GM21447 (cell line): ENCODE results near the gene C16orf95.

Source experiments
- ATAC-seq: cut with Tn5 transposase; IDR thresholded peaks from one replicate; pipeline ENCODE4 v1.9.1; 2021; ENCODE audit not compliant: unreplicated experiment

The C16orf95 gene

DNA sequence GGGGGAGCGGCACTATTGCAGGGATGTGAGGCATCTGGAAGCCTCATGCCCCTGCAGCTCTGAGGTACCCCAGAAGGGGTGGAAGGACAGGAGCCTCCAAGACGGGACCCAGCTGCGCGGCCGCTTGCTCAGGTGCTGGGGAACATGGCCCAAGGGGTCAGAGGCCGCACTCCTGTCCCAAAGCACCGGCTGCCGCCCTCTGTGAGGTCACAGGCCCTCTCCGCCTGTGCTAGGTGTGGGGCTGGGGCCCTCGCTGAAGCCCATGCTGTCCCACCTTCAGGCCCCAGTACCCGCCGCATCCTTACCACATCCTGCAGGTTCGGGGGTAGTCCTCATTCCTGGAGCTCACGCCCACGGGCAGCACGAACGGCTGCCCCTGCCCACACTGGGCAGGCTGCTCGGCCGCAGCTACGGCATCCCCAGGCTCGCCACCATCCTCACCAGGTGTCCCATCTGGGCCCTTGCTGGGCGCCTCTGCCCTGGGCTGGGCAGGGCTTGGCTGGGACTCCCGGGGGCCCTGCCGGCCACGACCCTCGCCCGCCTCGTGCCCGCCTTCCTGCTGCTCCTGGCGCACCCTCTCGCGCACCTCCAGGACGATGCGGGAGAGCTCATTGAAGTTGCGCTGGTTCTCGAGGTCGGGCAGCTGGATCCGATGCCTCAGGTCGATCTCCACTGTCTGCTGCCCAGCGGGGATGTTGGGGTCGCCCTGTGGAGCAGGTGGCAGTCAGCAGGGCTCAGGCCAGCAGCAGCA, 16.6 kb upstream of the C16orf95 start:
- no peak for ATAC-seq

- no peak for ATAC-seq
Observed at GRCh38 chr16:87333101-87333500, 15.9 kb upstream of the C16orf95 start.

- ATAC-seq, result no peak
Observed at GRCh38 chr16:87332150-87332549, 15.0 kb upstream of the C16orf95 start.

DNA sequence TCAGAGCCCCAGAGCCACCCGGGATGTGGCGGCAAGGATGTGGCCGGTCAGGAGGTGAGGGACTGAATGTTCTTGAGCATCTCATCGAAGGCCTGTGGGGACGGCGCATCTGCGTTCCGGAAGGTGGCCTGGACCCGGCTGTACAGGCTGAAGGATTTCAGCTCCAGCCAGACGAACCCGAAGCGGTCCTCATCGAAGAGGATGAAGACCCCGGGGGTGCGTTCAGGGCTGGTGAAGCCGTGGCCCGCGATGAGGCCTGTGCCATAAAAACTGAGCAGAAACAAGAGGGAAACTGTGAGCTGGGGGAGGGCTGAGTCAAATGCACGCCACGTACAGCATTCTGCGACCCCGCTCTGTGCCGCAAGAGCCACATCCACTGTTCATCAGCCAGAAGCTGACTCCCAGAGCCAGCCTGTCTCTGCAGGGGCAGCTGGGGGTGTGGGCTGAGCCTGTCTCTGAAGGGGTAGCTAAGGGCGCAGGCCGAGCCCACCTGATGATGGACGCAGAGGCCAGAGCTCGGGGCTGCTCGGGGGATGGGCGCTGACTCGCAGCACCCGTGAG, 14.1 kb upstream of the C16orf95 start:
- no peak for ATAC-seq

DNA sequence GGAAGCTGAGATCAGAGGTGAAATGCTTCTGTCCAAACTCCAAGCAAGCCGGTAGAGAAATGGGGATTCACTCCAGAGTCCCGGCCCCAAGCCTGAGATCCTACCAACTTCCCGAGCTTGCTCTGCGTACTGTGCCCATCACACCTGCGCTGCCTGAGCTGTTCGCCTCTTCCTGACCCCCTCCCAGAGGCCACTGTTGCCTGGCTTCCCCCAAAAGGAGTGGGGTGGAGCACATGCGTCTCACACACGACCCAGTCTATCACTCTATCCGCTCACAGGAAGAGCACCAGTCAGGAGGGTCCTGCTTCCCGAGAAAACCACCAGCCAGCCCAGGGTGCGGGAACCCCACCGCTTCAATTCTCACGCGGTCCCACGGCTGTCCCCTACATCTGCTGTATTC, 13.5 kb upstream of the C16orf95 start:
- ATAC-seq, result no peak

- no peak for ATAC-seq
Observed at GRCh38 chr16:87330257-87330624, 13.0 kb upstream of the C16orf95 start.

- no peak for ATAC-seq
Observed at GRCh38 chr16:87329436-87330256, 12.5 kb upstream of the C16orf95 start.

DNA sequence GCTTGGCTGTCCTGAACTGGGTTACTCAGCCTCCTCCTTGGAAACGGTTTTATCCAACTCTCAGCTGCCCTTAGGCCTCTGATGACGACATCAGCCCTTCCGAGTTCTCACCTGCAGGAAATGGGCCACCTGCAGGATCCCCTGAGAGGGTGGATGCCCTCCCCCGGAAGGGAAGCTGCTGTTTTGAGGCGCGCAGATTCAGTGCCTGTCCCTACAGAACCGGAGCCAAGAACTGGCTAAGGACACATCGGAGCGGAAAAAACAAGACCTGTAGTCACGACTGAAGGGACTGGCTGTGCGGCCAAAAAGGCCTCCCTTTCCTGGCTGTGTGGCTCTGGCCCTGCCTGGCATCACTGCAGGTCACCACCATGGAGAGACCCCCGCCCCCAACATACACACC, 11.7 kb upstream of the C16orf95 start:
- ATAC-seq, result no peak

GRCh38 chr16:87327798-87328495, 10.8 kb upstream of the C16orf95 start:
- ATAC-seq, result no peak

- ATAC-seq, result no peak
Observed at GRCh38 chr16:87326151-87326571, 9.0 kb upstream of the C16orf95 start.

DNA sequence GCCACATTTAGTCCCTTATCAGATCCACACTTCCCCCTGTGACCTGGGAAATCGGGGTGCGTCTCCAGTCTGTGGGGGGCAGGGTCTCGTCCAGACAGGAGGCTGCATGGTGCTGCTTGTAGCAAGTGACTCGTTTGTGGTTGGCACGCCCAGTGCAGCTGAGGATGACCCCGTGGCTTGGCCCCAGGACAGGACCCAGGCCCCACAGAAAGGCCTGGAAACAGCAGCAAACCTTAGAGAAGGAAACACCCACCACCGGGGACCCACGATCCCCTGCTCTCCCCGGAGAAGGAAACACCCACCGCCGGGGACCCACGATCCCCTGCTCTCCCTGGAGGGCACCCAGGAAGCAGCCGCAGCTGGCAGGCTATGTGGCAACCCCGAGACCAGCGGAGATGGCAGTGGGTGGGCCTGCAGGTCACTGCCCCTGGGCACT, 8.2 kb upstream of the C16orf95 start:
- no peak for ATAC-seq

DNA sequence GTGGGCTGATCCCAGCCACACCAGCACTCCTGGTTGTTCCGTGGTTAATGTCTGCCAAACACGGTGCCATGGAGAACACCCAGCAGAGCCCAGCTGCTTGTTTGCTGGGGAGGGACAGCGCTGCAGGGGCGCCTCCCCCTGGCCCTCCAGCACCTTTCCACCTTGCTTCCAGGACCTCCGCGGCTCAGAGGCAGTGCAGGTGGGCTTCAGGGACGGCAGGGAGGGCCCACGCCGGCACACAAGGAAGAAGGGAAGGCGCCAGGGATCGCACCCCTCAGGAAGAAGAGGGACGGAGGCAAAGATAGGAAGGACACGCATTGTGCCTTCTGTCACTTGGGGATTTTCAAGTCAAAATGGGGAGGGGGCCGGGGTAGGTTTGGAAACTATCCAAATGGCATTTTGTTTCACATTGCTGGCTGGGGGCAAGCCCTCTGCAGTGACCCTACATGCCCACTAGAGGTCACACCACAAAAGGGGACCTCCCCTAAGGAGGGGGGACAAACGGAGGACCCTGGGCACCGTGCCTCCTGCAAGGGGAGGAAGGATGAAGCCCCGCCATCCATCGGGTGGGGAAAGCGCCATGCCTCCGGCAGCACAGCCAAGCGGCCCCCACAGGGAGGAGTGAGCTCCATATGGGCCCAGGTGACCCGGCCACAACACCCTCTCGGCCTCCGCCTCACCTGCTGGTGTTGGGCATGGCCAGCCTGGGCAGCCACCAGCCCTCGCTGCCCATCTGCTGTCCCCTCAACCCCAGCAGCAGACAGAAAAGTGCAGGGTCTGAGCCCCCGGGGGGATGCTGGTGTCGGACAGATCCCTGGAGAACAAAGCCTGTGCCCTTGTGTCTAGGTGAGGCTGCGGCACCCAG, 7.5 kb upstream of the C16orf95 start:
- no peak for ATAC-seq

GRCh38 chr16:87323727-87324410, 6.7 kb upstream of the C16orf95 start:
- no peak for ATAC-seq

DNA sequence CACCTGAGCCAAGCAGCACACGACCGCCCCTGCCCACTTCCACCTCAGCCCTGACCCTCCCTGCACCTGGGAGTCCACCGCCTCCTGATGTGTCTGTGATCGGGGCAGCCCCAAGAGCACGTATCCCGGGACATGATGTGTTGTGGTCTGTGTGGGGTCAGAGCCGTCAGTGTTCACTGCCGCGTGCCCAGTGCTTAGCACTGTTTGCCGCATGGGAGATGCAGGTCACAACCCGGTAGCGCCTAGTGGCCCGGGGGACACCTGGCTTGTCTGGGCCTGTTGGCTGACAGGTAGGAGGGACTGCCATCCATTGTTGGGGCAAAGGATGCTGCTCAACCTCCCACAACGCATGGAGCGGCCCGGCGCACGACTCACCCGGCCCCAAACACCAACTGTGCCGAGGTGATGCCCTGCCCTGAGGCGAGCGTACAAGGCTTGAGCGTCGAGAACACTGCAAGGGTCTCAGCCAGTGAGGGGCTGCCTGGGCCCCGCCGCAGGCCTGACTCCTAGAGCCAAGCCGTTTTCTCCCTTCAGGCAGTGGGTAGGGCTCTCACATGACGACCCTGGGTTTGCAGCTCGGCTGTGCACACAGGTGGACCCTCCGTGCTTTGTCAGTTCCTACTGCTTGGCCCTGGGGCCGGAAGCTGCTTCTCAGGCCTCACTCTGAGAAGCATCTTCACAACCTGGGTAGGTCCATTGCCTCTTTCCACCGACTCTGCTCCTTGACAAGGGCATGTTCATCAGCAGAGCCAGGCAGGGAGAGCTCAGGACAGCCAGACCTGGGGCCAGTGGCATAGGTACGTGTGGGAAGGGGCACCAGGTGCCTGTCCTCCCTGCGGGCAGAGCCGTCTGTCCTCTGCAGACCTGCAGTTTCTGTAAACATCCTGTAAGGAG, 5.9 kb upstream of the C16orf95 start:
- ATAC-seq, result no peak

- ATAC-seq, result no peak
Observed at GRCh38 chr16:87322360-87322759, 5.2 kb upstream of the C16orf95 start.

DNA sequence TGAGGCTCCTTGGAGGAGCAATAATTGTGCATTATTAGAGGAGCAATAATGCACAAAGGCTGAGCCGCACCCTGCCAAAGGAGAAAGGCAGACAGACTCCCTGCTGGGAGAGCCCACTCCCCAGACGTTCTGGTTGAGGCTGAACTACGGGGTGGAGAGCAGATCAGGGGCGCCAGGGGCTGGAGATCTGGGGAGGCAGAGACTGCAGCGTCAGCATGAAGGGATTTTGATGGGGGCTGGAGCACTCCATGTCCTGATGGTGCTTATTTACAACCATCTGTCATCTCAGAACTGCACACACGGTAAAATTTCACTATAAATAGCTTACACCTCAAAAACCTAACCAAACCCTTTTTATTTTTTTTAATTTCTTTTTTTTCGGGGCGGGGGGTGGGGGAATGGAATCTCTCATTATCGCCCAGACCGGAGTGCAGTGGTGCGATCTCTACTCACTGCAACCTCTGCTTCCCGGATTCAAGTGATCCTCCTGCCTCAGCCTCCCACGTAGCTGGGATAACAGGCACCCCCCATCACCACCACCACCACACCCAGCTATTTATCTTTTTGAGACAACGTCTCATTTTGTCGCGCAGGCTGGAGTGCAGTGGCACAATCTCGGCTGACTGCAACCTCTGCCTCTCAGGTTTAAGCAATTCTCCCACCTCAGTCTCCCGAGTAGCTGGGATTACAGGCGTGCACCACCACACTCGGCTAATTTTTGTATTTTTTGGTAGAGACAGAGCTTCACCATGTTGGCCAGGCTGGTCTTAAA, 4.3 kb upstream of the C16orf95 start:
- no peak for ATAC-seq

DNA sequence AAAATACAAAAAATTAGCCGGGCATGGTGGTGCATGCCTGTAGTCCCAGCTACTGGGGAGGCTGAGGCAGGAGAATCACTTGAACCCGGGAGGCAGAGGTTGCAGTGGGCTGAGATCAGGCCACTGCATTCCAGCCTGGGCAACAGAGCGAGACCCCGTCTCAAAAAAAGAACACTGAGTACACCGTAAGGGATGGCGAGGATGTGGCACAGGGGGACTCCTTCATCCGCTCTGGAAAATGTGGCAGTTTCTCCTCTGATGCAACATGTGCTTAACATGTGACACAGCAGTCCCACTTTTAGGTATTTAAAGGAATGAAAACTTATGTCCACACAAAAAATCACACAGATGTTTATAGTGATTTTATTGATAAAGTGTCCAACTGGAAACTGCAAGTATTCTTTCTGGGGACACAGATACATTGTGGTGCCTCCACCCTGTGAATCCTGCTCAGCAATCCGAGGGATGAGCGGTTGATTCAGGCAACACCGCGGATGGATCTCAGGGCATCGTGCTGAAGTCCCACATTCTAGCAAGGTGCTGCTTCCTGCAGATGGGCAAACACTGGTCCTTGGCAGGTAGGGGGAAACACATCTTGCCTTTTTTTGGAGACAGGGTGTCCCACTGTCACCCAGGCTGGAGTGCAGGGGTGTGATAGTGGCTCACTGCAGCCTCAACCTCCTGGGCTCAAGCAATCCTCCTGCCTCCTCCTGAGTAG, 3.5 kb upstream of the C16orf95 start:
- no peak for ATAC-seq
